Activated CD4-positive, alpha-beta T cell treated with anti-CD3 and anti-CD28 coated beads, Interleukin-2, amount 10 ng/mL, durations not matched to agents 24 days and 14 days (primary cell): ENCODE results near the gene PRDM16. TPM values are rescaled to one million over a fixed set of nuclear protein-coding genes. Genes with fewer than 3 reads are reported as not detected.

Experiments
- DNase-seq: peaks from one replicate; pipeline ENCODE4 v3.0.0; 2022
- H3K27ac Mint-ChIP-seq: one replicate; pipeline ENCODE4 v1.8.0; 2022; ENCODE audit warnings: mild to moderate bottlenecking, mixed read lengths
- H3K27me3 Mint-ChIP-seq: one replicate; pipeline ENCODE4 v1.8.0; 2022; ENCODE audit warnings: mixed read lengths
- H3K36me3 Mint-ChIP-seq: one replicate; pipeline ENCODE4 v1.8.0; 2022; ENCODE audit warnings: low read depth, mild to moderate bottlenecking, mixed read lengths
- H3K4me1 Mint-ChIP-seq: one replicate; pipeline ENCODE4 v1.8.0; 2021; ENCODE audit warnings: mixed read lengths
- H3K4me3 Mint-ChIP-seq: one replicate; pipeline ENCODE4 v1.8.0; 2022; ENCODE audit warnings: mild to moderate bottlenecking, moderate library complexity, mixed read lengths
- H3K9me3 Mint-ChIP-seq: one replicate; pipeline ENCODE4 v1.8.0; 2021; ENCODE audit warnings: mixed read lengths
- intact Hi-C: fragments of 100-400 bp; cut with micrococcal nuclease; formaldehyde crosslinking; loops from one replicate; pipeline ENCODE4 v1.15.1; 2023
- total RNA-seq: library from RNA; stranded (reverse); gene quantifications from 2 replicates; pipeline ENCODE4 v1.2.3, GENCODE V29; 2022

The PRDM16 gene
- total RNA-seq, 1 donor from 2014 or later = not detected

GRCh38 chr1:3137111-3138100 lies 68.4 kb downstream of the PRDM16 start:
- H3K4me3 Mint-ChIP-seq = no peak overlapping the region
- no peaks in the 10 kb centered on the region for H3K27me3 Mint-ChIP-seq
- H3K9me3 Mint-ChIP-seq = no peaks in the 10 kb centered on the region
- intact Hi-C loops = no loop called here
- no peaks in the 10 kb centered on the region for H3K4me1 Mint-ChIP-seq
- no peaks in the 10 kb centered on the region for H3K36me3 Mint-ChIP-seq
- no peak overlapping the region for H3K27ac Mint-ChIP-seq
- no peak for DNase-seq

GRCh38 chr1:3138623-3139151 lies 69.7 kb downstream of the PRDM16 start:
- H3K27me3 Mint-ChIP-seq = no peaks in the 10 kb centered on the region
- no peaks in the 10 kb centered on the region for H3K9me3 Mint-ChIP-seq
- intact Hi-C loops = no loop called here
- H3K4me1 Mint-ChIP-seq = no peaks in the 10 kb centered on the region
- DNase-seq = no peak
- H3K36me3 Mint-ChIP-seq = no peaks in the 10 kb centered on the region
- no peak overlapping the region for H3K4me3 Mint-ChIP-seq
- H3K27ac Mint-ChIP-seq = no peak overlapping the region

DNA sequence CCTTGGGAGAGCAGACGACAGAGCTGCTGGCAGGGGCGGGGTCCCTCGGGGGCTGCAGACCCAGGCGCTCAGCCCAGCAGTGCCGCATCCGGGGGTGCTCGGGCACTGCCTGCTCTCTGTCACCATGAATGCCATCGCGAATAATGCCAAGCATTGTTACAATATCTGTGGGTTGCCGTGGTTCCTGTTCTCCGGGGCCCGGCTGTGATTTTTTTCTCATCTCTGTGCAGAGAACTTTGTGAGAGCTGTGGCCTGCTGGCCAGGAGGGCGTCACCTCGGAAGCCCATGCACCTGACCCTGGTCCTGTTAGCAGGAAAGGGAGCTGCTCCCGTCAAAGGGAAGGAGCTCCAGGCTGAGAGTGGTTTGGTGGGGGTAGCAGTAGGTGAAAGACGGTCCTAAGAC lies 70.4 kb downstream of the PRDM16 start:
- Mint-ChIP-seq H3K36me3 (no peaks in the 10 kb centered on the region), H3K27ac (no peak overlapping the region), H3K4me3 (no peak overlapping the region), H3K9me3 (no peaks in the 10 kb centered on the region), H3K4me1 (no peaks in the 10 kb centered on the region), H3K27me3 (no peaks in the 10 kb centered on the region)
- intact Hi-C loops = no loop called here
- no peak for DNase-seq

DNA sequence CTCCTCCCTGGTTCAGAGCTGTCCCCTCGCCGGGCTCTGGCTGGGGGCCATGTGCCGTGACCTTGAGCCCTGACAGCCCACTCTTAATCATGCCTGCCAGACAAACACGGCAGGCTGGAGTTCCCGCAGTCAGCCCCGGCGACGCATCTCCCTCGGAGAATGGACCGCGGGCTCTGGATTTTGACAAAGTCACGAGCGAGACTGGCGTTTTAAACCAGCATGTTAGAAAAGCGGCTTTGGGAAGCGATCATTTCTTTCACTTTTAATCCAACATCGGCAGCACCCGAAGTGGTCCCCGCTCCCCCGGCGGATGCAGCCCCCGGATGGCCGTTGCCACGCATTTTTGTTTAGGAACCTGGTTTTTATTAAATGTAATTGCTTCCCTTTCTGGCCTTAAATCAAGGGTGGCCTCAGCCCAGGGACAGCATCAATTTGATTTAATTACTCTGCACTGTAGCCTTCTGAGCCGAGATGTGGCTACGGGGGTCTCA lies 70.9 kb downstream of the PRDM16 start:
- Mint-ChIP-seq H3K9me3 (no peaks in the 10 kb centered on the region), H3K4me3 (no peak overlapping the region), H3K27ac (no peak overlapping the region), H3K36me3 (no peaks in the 10 kb centered on the region), H3K27me3 (no peaks in the 10 kb centered on the region), H3K4me1 (no peaks in the 10 kb centered on the region)
- intact Hi-C loops = no loop called here
- no peak for DNase-seq

GRCh38 chr1:3140437-3140836 lies 71.4 kb downstream of the PRDM16 start:
- intact Hi-C loops = no loop called here

DNA sequence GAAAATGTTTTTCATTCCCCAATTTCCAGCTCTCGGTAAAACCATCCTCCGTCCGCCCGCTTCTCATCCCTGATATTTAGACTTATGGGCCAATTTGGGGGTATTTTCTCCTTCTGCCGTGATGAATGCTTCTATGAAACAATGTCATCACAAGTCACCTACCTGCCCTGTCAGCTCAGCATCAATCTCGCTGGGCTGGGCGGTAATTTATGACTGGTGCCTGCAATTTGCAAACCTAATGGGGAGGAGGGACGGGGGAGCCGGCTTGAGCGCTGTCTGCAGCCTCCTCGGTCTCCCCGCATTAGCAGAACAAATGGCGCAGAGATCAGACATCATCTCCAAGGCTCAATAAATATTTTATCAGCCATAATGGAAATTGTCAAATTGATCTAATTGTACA lies 72.1 kb downstream of the PRDM16 start:
- intact Hi-C loops = no loop called here
- DNase-seq = no peak
- no peaks in the 10 kb centered on the region for H3K27me3 Mint-ChIP-seq
- no peak overlapping the region for H3K4me3 Mint-ChIP-seq
- no peak overlapping the region for H3K27ac Mint-ChIP-seq
- no peaks in the 10 kb centered on the region for H3K36me3 Mint-ChIP-seq
- no peaks in the 10 kb centered on the region for H3K4me1 Mint-ChIP-seq
- no peaks in the 10 kb centered on the region for H3K9me3 Mint-ChIP-seq

More at GRCh38 chr1:3140437-3140836, 71.4 kb downstream of the PRDM16 start:
- H3K27me3 Mint-ChIP-seq = no peaks in the 10 kb centered on the region
- no peaks in the 10 kb centered on the region for H3K36me3 Mint-ChIP-seq
- no peak overlapping the region for H3K4me3 Mint-ChIP-seq
- no peaks in the 10 kb centered on the region for H3K9me3 Mint-ChIP-seq
- no peaks in the 10 kb centered on the region for H3K4me1 Mint-ChIP-seq
- H3K27ac Mint-ChIP-seq = no peak overlapping the region
- no peak for DNase-seq

- H3K4me3 Mint-ChIP-seq = no peak overlapping the region
- H3K4me1 Mint-ChIP-seq = no peaks in the 10 kb centered on the region
- H3K9me3 Mint-ChIP-seq = no peaks in the 10 kb centered on the region
- intact Hi-C loops = no loop called here
- no peaks in the 10 kb centered on the region for H3K36me3 Mint-ChIP-seq
- no peak overlapping the region for H3K27ac Mint-ChIP-seq
- DNase-seq = no peak
- no peaks in the 10 kb centered on the region for H3K27me3 Mint-ChIP-seq
Observed at GRCh38 chr1:3141836-3142235, 72.8 kb downstream of the PRDM16 start.

DNA sequence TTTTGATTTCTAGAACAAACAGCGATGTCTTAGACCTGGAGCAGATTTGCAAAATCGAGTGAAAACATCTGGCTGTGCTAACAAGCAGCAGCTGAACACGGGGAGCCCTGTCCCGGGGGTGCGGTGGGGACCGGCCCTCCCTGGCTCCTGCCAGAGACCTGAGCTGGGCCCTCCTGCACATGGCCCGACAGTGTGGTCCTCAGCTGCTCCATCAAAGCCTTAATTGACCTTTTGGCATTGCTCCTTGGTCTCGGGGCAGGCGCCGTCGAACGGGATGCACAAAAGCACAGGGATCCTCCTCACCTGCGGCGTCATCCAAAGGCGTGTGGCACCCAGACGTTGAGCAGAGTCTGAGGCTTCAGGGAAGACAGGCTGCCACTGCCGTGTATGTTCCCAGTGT lies 73.2 kb downstream of the PRDM16 start:
- Mint-ChIP-seq H3K4me3 (no peak overlapping the region), H3K4me1 (no peaks in the 10 kb centered on the region), H3K36me3 (no peaks in the 10 kb centered on the region), H3K9me3 (no peaks in the 10 kb centered on the region), H3K27ac (no peak overlapping the region), H3K27me3 (no peaks in the 10 kb centered on the region)
- intact Hi-C loops = no loop called here
- DNase-seq = no peak

GRCh38 chr1:3142751-3143150 lies 73.7 kb downstream of the PRDM16 start:
- no peaks in the 10 kb centered on the region for H3K9me3 Mint-ChIP-seq
- H3K36me3 Mint-ChIP-seq = no peaks in the 10 kb centered on the region
- H3K27me3 Mint-ChIP-seq = no peaks in the 10 kb centered on the region
- no peak overlapping the region for H3K27ac Mint-ChIP-seq
- intact Hi-C loops = no loop called here
- H3K4me3 Mint-ChIP-seq = no peak overlapping the region
- H3K4me1 Mint-ChIP-seq = no peaks in the 10 kb centered on the region
- no peak for DNase-seq

DNA sequence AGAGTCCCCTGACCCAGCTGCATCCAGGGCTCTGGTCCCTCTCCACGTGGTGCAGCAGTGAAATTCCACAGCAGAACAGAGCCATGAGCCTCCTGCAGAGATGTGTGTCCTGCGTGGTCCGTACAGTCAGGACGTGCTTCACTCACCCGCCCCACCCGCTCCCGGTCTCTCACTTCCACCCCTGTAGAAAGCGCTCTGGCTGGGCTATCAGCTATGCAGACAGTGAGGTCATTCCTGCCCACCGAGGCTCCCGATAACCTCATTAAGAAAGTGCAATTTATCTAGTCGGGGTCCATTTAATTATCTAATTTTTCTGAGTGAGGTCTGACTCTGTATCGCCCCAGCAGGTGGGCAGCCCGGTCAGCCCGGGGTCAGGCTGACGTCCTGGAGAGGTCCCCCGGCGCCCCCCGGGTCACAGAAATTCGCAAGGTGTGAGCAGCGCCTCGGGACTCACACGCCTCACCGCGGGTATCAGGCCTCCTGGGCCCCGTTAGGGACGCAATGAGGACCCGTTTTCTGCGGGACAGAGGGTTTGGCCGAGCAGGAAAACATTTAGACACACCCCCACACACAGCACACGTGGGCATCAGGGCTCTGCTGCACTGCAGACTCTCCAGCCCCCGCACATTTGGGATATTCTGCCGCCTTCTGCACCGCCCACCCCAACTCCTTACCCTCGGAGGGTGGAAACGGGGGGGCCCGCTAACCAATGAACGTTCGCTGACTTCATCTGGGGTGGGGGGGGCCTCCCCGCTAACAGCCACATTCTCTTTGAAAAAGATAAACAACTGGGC lies 76.7 kb downstream of the PRDM16 start:
- Mint-ChIP-seq H3K9me3 (no peaks in the 10 kb centered on the region), H3K36me3 (no peaks in the 10 kb centered on the region), H3K4me1 (no peaks in the 10 kb centered on the region), H3K4me3 (no peak overlapping the region), H3K27ac (no peak overlapping the region), H3K27me3 (no peaks in the 10 kb centered on the region)
- no peak for DNase-seq
- intact Hi-C loops = no loop called here

- no peak for DNase-seq
- Mint-ChIP-seq H3K4me3 (no peak overlapping the region), H3K27ac (no peak overlapping the region)
Observed at GRCh38 chr1:3146458-3146857, 77.5 kb downstream of the PRDM16 start.

GRCh38 chr1:3146907-3147306 lies 77.9 kb downstream of the PRDM16 start:
- no peaks in the 10 kb centered on the region for H3K4me1 Mint-ChIP-seq
- intact Hi-C loops = no loop called here
- H3K9me3 Mint-ChIP-seq = no peaks in the 10 kb centered on the region
- H3K36me3 Mint-ChIP-seq = no peaks in the 10 kb centered on the region
- no peaks in the 10 kb centered on the region for H3K27me3 Mint-ChIP-seq
- H3K4me3 Mint-ChIP-seq = no peak overlapping the region
- DNase-seq = no peak
- H3K27ac Mint-ChIP-seq = no peak overlapping the region

More at GRCh38 chr1:3146458-3146857, 77.5 kb downstream of the PRDM16 start:
- Mint-ChIP-seq H3K36me3 (no peaks in the 10 kb centered on the region), H3K27me3 (no peaks in the 10 kb centered on the region), H3K9me3 (no peaks in the 10 kb centered on the region), H3K4me1 (no peaks in the 10 kb centered on the region)
- intact Hi-C loops = no loop called here

DNA sequence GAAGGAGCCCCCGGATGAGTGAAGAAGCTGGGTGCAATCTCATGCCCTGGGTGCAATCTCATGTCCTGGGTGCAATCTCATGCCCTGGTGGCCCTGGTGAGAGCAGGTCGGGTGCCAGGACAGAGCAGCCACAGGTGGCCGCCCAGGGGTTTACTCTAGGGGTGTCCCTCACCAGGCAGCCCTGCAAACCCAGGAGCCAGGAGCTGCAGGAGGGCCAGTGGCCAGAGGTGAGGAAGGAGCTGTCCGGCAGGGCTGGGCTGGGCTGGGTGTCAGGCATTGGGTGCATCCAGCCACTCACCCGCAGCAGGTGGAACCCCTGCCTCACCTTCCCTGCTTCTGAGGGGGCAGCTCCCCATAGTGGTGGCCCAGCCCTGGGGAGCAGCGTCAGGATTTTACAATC lies 79.2 kb downstream of the PRDM16 start:
- intact Hi-C loops = no loop called here
- H3K4me1 Mint-ChIP-seq = no peaks in the 10 kb centered on the region
- H3K36me3 Mint-ChIP-seq = no peaks in the 10 kb centered on the region
- no peak overlapping the region for H3K27ac Mint-ChIP-seq
- H3K9me3 Mint-ChIP-seq = no peaks in the 10 kb centered on the region
- H3K4me3 Mint-ChIP-seq = no peak overlapping the region
- DNase-seq = no peak
- no peaks in the 10 kb centered on the region for H3K27me3 Mint-ChIP-seq

GRCh38 chr1:3149277-3149676 lies 80.3 kb downstream of the PRDM16 start:
- no peak overlapping the region for H3K27ac Mint-ChIP-seq
- H3K4me1 Mint-ChIP-seq = no peaks in the 10 kb centered on the region
- H3K27me3 Mint-ChIP-seq = no peaks in the 10 kb centered on the region
- no peaks in the 10 kb centered on the region for H3K9me3 Mint-ChIP-seq
- intact Hi-C loops = no loop called here
- no peak for DNase-seq
- no peaks in the 10 kb centered on the region for H3K36me3 Mint-ChIP-seq
- H3K4me3 Mint-ChIP-seq = no peak overlapping the region
